NCI-H1417 (cell line): ENCODE data around the gene RPL9.
"Not testable (repeated sequence)": the region's sequence is repeated elsewhere in the genome, so short reads cannot be mapped to it uniquely, and the experiment has no call there.

Experiments
- DNase-seq, 3 experiments: peaks; one replicate each; lab custom pipeline; 2025; lab: John Stamatoyannopoulos, UW

The RPL9 gene

GRCh38 chr4:39466747-39467146 is 8.0 kb upstream of the RPL9 start:
- no peak for DNase-seq

DNA sequence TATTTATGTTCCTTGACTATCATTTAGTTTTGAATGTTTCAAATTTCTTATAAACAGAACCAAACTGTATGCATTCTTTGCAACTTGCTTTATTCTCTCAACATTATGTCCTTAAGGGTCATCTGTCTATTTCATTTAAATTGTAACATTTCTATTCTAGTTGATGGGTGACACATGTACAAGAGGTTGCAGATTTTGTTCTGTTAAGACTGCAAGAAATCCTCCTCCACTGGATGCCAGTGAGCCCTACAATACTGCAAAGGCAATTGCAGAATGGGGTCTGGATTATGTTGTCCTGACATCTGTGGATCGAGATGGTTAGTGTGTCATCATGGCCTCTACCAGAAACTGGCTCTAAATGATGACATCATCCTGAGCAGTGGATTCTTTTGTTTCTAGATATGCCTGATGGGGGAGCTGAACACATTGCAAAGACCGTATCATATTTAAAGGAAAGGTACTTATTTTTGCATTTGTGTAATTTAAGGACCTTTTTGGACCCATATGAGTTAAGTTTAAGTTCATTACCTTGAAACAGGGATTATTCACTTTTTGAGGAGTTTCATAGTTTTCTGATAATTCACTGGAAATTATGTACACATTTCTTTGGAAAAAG is 6.3 kb upstream of the RPL9 start:
- no peak for DNase-seq

DNA sequence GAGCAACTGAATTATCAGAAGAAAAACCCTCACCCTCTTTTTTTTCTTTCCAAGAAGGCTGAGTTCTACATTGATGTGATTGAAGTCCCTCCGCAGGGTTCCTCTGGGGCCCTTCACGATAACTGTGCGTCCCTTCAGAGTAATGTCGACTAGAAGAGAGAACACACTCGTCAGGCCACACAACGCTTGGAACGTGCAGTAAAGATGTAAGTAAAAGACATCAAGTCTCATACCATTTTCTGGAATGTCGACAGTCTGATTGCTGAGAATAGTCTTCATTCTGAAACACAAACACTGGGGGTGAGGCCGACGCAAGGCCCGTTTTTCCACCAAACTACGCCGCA is 589 bp downstream of the RPL9 start:
- not testable (repeated sequence) for DNase-seq

DNA sequence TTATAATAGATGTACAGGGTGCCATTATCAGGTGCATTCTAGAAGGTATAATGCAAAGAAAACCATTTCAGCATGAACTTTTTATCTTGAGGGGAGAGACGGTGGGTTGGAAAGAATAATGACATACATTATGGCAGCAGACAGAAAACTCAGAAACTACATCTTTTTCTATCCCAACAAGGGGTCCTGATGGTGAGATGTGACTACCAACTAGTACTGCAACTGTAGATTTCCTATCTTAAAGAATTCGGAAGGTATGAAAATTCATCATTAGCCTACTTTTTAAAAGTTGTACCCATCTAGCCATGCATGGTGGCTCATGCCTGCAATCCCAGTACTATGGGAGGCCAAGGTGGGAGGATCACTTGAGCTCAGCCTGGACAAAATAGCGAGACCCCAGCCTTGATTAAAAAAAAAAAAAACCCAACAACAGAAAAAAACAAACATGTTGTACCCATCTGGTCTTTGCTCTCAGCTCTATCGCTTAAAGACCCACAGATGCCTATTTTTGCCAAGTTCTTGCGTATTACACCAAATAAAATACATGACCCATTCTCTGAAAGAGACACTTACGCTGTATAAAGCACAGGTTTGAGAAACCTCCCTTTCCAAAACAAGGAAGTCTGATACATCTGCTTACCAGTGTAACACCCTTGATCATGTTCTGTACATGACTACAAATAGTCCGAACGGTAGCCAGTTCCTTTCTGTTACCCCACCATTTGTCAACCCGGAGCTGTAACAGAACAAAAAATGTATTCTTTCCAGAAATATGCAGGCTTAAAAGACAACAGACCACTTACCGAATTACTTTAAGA is 1.6 kb downstream of the RPL9 start:
- no peak for DNase-seq

GRCh38 chr4:39455486-39455885 is 3.2 kb downstream of the RPL9 start:
- no peak for DNase-seq

DNA sequence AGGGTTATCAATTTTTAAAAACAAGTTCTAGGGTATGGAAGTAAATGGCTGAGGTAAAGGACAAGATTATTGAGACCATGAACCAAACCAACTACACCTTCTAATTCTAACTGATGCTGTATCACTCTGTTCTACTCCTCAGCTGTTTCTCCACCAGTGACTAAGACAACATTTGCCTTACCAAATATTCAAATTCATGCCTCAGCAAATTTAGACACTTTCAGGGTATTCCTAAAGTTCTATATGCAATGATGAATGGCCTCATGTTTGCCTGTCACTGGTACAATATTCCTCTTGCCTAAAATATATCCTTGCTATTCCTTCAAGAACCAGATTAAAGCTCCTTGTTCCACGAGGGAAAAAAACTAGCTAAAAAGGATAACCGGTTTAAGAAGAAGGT is 5.0 kb downstream of the RPL9 start:
- no peak for DNase-seq

DNA sequence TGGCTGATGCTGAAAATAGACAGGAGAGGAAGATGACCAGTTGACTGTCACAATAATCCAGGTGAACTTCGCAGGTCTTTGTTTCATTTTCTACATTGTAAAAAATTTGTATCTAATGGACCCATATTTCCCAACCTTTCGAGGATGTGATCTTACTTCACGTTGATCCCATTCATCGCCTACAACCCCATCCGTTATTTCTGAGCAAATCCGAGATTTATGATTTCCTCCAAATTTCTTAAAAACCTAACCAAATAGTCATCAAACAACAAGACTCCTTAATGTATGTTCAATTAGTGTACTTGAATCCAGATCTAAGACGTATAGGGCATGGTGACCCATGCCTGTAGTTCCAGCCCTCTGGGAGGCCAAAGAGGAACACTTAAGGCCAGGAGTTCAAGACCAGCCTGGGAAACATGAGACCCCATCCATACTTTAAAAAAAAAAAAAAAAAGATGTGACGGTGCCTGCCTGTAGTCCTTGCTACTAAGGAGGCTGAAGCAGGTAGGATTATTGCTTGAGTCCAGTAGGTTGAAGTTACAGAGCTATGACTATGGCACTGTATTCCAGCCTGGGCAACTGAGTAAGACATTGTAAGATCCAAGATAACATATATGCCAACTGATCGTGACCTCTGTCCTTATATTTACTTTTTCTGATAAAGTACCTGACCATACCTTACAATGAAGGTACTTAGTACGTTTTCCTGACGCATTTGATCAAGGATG is 5.7 kb downstream of the RPL9 start:
- no peak for DNase-seq

DNA sequence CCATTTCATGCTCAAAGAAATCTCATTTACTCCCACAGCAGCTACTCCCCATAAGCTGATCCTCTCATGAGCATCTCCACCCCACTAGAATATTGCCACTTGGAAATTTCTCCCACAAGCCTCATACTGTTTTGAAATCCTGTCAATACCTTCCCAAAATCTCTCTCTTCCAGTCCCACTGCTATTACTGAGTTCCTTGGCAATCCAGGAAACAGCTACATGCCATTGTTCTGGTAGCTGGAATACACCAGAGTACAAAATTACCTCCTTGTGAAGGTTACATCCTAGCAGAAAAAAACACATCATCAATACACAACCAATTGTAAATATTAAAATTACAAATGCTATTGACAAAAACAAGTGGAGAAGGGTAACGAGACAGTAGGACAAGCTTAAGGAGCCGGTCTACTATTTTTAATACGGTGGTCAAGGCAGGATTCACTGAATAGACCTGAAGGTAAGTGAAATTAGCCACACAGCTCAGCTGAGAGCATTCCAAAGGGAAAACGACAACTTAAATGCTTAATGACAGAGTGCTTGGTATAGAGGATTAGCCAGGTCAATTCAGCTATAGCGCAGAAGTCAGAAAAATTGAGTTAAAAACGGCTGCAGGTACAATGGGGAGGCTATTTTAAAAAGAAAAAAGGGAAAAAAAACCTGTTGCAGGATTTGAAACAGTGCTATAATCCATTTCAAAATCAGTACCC is 6.4 kb downstream of the RPL9 start:
- no peak for DNase-seq

DNA sequence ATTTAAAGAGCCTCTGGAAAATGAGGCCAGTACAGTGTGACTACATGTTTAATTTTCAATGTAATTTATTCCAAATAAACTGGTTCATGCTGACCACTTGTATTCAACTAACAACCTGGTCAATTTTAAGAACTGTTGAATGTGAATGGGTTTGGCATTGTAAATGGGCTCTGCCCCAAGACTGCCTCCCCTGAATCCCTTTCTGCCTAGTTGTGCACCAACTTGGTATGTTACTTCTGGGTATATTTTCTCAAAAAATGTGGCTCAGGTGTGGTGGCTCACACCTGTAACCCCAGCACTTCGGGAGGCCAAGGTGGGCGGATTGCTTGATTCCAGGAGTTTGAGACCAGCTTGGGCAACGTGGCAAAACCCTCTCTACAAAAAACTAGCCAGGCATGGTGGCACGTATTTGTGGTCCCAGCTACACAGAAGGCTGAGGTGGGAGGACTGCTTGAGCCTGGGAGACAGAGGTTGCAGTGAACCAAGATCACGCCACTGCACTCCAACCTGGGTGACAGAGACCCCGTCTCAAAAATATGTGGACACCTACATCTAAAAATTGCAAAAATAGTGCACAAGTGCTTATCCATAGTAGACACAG is 7.2 kb downstream of the RPL9 start:
- no peak for DNase-seq

DNA sequence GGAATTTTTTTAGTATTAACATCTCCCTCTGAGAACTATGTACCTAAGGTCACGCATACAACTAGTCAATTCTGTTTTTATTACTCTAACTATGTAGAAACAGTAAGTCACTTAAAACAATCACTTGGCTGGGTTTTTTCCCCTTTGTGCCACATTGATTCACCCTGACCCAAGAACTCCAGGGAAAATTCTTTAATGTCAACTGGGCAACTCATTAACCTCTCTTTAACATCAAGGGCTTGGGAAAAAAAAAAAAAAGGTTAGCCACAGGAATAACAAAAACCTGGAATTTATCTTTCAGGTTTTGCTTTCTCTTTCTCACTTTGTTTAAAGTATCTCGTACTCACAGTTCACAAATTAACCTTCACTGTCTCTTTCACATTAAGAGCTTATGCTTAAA is 8.1 kb downstream of the RPL9 start:
- DNase-seq = no peak

DNA sequence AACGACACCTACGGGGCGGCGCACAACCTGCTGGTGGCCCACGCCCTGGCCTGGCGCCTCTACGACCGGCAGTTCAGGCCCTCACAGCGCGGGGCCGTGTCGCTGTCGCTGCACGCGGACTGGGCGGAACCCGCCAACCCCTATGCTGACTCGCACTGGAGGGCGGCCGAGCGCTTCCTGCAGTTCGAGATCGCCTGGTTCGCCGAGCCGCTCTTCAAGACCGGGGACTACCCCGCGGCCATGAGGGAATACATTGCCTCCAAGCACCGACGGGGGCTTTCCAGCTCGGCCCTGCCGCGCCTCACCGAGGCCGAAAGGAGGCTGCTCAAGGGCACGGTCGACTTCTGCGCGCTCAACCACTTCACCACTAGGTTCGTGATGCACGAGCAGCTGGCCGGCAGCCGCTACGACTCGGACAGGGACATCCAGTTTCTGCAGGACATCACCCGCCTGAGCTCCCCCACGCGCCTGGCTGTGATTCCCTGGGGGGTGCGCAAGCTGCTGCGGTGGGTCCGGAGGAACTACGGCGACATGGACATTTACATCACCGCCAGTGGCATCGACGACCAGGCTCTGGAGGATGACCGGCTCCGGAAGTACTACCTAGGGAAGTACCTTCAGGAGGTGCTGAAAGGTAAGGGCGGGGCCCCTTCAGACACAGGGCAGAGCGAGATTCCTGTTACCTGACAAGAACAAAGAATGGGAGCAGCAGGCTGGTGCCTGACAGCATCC is 11.7 kb downstream of the RPL9 start:
- no peak for DNase-seq

- no peak for DNase-seq
Measured at GRCh38 chr4:39446483-39446841, 12.3 kb downstream of the RPL9 start.

- no peak for DNase-seq
Measured at GRCh38 chr4:39442998-39443397, 15.7 kb downstream of the RPL9 start.

DNA sequence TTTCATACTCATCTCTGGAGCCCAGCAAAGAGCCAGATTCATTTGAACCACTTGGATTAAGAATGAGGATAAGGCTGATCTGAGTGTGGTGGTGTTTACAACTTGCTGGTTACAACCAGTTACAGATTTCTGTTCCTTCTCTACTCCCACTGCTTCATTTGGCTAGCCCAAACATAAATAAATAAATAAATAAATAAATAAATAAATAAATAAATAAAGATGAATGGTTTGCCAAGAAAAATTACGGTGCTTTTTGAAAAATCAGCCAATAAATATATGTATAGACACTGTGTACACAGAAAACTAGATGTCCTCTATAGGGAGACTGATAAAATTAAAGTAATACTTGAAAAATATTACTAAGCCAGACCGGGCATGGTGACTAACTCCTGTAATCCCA is 17.1 kb downstream of the RPL9 start:
- no peak for DNase-seq

DNA sequence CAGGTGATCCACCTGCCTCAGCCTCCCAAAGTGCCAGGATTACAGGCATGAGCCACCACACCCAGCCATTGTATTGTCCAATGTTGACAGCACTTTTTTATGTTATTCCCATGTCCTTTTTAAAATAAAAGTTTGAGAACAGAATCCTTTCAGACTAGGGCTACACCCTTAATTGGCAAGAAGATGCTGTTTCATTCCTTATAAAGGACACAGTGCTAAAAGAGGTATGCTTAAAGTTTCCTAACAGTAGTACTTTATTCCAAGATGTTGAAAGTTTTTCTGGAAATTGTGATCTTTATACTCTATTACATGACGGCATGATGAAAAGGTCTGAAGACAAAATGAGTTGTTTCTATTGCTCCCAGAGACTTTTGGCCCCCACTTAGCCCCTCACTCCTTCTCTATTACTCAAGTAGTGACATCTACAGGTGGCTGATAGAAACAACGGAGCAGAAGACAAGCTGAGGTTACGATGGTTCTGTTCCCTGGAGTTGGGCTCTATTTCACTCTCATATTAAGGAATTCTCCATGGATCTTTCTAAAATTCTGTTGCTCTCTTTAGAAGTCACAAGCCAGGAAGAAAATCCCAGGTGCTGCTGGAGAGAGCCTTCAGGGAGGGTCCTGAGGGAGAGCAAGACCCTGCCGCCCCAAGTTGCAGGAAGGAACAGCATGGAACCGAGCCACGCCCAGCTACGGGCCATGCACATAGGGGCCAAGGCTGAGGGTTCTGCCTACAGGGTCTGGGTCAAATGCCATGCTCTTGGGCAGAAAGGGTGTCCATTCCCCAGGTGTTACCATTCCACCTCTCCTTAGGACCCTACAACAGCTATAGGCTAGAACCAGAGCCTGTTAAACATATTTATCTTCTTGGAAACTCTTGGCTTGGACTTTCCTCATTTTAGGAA is 22.8 kb downstream of the RPL9 start:
- DNase-seq = no peak

- DNase-seq = no peak
Measured at GRCh38 chr4:39433878-39434492, 24.7 kb downstream of the RPL9 start.

DNA sequence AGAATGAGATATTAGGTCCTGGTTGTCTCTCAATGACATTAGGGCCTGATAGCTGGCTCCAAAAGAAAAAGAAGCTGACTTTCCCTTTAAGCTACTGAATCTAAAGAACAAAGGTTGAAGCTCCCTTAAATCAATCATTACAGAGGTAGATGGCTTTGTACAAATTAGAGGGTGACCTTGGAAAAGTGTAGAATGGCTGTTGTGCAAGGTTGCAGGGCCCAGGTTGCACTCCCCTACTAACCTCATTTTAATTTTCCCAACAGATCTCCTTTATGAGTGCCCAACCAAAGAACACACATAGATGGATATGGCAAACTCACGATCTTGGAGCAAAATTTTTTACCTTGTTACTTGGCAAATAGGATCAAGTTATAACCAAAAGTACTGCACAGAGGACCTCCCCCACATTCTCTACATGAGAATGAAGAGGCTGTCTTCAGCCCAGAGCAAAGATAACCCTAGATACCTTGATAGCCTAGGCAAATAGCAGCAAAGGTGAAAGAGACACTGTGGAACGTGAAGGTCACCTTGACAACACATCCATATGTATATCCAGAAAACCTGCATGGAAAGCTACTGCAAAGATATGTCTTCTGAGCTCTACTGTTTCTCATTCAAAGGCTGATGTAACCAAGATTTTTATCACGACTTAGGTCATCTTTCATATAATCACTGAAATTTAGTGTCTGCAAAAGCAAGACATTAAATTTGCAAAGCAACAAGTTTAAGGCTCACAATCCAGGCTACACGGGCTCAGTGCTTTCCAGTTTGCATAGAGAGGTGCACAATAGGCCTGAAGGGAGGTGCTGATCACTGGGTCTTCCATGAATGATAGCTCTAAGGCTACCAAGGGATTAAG is 29.0 kb downstream of the RPL9 start:
- DNase-seq = no peak

DNA sequence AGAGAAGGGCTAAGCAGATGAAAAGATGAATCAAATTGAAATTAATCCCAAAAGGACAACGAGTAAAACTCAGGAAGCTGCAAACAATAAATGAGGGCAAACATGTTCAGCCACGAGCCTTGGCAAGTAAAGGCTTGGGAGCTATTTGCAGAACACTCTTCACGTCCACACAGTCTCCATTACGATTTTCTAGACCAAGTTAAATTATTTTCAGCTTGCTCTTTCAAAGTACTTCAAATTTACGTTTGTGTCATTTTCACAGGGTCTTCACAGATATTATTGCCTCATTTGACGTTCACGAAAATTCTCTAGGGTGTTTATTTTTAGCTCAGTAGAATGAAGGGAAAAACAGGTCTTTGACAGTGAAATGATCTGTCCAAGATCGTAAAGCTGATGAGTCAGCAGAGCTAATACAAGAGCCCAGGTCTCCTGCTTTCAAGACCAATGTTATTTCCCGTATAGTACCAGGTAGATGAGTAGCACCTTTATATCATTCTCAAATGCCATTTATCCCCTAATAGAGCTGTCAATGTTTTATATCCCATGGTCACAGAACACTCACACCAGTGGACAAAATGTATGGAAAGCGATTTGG is 31.1 kb downstream of the RPL9 start:
- no peak for DNase-seq

- no peak for DNase-seq
Measured at GRCh38 chr4:39426728-39427127, 32.0 kb downstream of the RPL9 start.
